Activated CD8-positive, alpha-beta memory T cell treated with anti-CD3 and anti-CD28 coated beads for 1 hour (primary cell): ENCODE data around the gene SLC9C2.
"Not testable (repeated sequence)": the region's sequence is repeated elsewhere in the genome, so short reads cannot be mapped to it uniquely, and the experiment has no call there.

Source experiments
- DNase-seq, 2 donors: peaks; one replicate each; pipeline ENCODE4 v3.0.0-alpha.2; 2020; ENCODE audit warnings: low read depth in 1 of 2; ENCODE audit errors: extremely low read depth in 1 of 2

Gene SLC9C2

DNA sequence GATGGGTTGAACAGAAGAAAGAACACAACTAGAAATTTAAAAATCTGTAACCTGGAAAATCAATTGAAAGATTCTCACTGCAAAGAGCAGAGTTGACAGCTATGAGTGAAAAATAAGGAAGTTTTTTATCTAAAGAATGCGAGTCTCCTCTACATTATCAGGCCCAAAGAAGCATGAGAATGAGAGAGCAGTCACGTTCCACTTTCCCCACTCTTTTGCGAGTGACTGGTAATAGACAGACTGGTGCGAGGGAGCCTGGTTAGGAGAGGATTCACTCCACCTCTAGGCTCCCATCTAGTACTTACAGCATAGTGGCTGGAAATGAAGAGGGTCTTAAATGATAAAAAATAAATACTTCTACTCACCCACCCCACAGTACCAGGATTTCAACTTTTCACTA lies 73.8 kb downstream of the SLC9C2 start:
- no peak for DNase-seq

DNA sequence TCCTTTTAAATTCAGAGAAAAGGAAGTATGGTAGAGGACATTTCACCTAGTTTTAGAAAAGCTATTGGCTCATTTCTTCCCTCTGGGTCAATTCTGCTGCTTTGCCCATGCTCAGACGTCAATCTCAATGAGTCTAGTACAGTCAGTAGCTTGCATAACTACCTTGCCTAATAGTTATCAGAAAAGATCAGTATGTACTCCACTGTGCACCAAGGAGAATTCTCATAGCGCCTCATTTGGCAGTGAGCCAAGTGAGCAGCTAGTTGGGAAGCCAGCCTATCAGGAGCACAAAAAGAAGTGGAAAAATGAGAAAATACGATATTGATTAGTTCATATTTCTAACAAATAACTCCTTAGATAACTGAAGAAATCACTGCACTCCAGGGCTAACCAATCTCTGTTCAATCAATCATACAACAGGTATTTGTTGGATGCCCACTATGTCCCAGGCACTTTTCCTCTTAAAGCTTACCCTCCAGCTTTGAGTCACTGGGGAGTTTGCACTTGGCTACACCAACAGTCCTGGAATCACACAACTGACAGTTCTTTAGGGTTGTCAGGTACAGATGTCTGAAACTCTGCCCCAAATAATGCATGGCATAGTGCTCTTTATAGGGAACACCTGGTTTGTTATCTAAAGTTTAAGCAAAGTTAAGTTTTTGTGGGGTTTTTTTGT lies 75.6 kb downstream of the SLC9C2 start:
- DNase-seq: no peak

DNA sequence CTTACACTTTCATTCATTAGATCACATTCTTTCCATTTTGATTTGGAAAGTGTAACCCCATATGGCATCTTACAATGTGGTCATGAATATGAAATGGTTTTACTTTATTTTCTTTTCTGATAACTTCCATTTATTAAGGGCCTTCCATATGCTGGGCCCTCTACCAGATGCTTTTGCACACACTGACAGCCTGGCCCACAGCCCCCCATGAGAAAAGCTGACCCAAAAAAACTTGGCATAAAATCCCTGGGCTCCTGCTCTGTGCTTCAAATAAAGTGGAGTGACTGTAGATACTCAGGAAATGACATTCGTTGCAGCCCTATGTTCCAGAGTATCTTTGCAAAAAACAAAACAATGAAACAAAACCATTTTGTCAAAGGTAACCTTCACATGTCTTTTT lies 76.9 kb downstream of the SLC9C2 start:
- no peak for DNase-seq

DNA sequence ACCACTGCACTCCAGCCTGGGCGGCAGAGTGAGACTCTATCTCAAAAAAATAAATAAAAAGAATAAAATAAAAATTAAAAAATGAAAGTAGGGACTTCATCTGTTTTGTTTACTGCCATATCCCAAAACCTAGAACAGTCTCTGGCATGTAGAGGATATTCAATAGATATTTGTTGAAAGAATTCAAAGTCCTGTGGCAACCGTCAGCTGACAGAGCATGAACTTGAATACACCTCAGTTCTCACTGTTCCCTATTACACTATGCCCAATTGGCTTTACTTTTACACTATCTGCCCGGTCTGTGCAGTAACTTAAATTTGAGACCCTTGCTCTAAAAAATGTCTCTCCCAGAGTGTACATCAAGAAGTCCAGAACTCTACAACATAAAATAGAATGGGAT lies 79.5 kb downstream of the SLC9C2 start:
- DNase-seq: no peak

DNA sequence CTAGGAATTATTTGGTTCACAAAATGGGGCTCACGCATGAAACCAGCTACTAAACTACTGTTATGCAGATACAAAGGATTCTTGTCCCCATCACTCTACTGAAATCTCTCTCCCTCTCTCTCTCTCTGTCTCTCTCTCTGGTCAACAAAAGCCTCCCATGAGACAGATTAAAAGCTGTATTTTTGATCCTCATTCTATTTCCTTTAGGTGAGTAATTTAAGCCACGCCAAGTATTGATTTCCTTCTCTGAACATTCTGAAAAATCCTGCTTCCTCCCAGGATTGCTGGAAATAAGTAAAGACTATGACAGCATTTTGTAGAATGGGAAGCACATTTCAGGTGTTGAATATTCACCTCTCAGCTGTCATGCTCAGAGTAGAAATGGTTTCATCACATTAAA lies 82.1 kb downstream of the SLC9C2 start:
- no peak for DNase-seq

DNA sequence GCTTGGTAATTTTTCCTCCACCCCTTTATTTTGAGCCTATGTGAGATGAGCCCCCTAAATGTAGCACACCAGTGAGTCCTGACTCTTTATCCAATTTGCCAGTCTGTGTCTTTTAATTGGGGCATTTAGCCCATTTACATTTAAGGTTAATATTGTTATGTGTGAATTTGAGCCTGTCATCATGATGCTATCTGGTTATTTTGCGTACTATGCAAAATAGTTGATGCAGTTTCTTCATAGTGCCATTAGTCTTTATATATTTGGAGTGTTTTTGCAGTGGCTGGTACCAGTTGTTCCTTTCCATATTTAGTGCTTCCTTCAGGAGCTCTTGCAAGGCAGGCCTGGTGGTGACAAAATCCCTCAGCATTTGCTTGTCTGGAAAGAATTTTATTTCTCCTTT lies 88.4 kb downstream of the SLC9C2 start:
- not testable (repeated sequence) for DNase-seq

DNA sequence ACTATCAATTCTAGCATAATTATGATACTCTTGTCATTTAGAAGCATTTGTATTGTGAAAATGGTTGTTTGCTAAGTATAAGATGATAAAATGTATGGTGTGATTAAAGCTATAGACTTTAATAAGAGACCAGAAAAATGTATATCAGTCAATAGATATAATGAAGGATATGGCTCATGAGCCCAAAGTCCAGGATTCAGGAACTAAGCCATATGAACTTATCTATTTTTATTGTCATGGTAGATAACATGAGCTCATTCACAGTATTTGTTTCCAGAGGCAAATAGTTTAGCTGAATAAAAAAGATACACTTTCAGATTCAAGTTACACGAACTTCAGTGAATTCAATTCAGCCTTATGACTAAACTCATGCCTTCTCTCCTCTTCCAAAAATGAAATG lies 93.1 kb downstream of the SLC9C2 start:
- no peak for DNase-seq

DNA sequence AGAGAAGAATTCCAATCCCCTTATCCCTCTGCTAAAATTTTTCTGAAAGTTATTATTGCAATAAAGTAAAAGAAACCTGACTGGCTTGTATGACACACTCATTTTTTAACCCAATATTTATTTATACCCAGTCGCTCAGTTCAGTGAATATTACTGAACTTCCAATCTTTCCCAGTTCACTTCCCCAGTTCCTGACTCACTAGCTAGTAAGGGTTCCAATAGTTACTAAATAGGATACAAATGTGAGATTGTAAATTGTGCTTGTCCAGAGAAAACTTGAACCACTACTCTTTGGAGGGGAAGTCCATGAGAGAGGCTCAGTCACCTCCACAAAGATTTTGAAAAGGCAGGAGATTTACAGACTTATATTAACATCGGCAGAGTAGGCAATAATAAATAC lies 94.3 kb downstream of the SLC9C2 start:
- no peak for DNase-seq

DNA sequence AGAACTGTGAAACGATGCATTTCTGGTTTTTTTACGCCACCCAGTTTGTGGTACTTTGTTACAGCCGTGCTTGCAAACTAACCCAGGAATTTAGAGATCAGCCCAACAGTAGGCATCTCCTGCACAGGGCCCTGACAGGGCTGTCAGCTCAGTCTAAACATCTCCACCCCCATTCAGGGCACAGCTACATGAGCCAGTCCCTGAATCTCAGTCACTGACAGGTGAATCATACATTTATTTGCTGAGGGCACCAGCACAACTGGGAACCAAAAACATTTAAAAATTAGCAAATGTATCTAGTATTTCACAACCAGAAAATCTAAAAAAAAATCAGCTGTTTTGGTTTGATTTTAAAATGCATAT lies 95.0 kb downstream of the SLC9C2 start:
- no peak for DNase-seq

DNA sequence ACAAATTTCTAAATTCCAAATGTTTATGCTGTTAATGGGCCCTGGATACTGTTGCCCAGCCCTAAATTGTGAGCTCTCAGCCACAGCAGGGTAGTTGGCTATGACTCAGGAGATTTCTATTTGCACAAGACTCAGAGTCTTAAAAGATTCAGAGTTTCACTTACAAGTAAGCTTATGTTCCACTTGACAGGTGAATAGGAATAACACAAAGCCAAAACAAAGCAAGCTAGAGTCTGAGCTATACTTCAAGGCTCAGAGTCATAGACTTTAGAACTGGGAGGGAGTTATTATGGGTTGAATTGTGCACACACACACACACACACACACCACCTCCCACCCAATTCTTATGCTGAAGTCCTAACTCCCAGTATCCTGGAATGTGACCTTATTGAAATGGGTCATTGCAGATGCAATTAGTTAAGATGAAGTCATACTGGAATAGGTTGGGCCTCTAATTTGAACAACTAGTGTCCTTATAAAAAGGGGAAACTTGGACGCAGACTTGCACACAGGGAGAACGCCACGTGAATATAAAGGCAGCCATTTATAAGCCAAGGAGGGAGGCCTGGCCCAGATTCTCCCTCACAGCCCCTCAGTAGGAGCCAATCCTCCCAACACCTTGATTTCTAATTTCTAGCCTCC lies 95.5 kb downstream of the SLC9C2 start:
- no peak for DNase-seq

DNA sequence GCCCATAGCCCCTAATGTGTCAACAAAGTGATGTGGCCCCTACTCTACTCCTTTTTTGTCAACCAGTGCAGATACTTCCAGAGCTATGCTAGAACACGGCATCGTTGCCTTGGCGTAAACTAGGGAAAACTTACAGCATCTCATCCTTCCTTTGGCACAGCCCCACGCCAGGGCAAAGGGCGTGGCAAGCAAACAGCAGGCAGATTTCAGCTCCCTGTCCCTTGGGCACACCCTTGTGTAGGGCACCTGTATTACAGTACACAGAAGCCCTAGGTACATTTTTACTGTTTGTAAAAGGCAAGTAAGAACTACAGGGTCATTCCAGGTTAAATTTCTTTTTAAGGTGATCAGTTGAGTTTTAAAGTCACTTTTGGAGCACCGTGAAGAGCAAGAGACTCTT lies 96.4 kb downstream of the SLC9C2 start:
- no peak for DNase-seq

DNA sequence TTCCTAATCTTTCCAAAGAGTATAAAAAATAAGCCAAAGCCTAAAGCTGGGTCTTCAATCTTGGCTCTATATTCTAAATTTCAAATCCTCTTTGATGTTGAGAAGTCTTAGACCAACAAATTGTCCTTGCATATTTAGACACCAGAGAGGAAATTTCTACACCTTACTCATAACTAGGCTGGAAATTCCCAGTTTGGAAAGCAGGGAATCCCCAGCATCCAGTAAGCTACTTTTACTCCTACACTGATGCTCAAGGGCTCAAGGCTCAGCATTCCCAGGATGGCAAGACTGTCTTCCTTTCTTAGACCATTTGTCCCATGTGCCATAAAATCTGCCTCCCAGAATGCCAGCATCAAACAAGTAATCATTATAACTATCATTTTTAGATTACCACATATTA lies 97.5 kb downstream of the SLC9C2 start:
- no peak for DNase-seq

DNA sequence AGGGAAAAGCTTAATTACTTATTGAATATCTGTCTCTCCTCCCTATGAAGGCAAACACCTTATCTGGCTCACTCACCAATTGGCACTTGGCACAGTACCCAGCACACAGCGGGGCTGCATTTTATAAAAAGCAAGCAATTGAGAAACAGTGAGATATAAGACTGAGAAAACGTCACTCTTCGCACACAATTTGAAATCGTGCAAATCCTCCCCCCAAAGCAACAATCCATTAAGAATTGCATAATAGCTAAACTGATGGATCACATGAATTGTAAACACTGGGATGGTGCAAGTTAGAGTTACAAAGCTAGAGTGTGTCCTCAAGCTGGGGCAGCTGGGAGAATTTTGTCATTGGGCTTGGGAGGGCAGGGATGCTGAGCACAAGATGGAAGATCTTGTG lies 98.6 kb downstream of the SLC9C2 start:
- no peak for DNase-seq

DNA sequence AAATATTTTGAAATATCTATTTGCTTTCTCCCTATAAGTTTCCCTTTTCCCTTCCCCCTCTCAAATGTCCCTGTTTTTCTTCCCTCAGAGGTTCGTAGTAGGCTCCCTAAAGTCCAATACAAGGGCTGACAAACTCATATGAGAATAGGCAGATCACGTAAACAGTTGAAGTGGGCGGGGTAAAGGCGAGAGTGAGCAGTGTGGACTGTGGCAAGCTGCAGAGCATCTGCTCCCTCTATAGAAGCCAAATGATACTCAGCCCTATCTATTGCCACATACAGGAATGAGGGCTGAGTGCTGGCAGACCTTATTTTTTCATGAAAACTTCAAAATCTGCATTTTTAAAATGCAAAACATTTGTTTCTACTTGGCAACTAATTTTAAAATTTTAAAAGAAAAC lies 99.5 kb downstream of the SLC9C2 start:
- no peak for DNase-seq

DNA sequence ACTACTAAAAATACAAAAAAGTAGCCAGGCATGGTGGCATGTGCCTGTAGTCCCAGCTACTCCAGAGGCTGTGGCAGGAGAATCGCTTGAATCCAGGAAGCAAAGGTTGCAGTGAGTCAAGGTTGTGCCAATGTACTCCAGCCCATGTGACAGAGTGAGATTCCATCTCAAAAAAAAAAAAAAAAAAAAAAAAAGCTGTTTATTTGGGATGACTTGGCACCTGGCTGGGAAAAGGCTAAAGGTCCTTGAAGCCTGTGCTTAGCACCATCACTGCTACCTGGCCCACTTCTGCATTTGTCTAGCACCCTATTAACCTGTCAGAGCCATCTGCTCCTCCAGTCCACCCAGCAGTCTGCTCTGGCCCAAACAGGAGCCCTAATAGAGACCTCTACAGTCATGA lies 100.8 kb downstream of the SLC9C2 start:
- no peak for DNase-seq

DNA sequence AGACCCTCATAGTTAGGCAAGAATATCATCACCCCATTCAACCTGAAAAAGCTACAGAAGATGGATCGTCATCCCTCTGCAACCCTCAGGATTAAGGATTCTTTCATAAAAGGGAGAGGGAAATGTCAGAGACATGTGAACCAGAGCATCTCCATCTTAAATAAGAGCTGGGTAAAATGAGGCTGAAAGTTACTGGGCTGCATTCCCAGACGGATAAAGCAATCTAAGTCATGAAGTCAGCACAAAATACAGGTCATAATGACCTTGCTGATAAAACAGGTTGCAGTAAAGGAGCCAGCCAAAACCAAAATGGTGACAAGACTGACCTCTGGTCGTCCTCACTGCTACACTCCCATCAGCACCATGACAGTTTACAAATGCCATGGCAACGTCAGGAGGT lies 103.1 kb downstream of the SLC9C2 start:
- no peak for DNase-seq

DNA sequence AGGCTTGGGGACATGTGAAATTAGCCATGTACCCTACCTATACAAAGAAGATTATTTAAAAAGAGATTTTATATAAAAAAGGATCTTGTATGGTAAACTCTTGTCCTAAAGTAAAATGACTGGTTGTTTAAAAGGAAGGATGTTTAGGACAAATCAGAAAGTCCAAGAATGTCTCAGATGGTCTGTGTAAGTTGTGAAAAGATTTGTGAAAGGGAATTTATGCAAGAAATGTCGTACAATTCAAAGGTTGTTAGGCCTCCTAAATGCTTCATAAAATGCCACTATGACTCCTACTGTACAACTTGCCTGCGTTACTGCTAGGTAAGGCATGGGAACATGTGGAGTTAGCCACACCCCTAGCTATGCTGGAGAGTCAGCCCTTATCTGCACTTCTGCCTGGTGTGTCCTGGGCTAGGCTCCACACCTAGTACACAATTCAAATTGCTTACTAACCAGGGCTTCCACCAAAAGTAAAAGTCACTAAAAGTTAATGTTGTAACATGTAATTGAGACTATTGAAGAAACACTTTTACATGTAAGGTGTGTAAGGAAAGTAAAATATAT lies 106.0 kb downstream of the SLC9C2 start:
- no peak for DNase-seq

DNA sequence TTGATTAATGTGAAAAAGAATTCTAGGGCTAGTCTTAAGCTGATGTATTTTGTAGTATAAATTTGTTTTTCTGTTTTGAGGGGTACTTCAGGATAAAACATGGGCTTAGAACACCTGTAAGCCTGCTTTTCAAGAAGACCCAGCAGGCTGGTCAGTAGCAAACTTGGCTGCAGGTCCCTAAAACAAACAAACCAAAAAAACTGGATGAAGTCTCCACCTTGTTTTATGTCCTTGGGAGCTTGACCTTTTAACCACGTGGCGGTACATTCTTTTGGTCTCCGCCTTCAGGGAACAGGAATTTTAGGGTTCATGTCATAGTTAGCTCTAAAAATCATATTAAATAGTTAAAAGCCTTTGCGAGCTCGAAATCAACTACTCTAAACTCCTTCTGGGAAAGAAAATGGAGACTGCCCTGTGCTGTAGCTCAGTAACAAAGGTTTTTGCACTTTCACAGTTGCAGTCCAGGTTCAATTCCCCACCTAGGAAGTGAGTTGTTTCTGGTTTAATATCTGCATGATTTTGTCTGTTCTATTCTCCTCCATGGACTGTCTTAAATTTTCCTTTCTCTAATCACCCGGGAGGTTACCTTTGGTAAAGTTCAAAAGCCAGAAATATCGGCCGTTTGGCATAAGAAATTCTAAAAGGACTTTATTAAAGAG lies 107.1 kb downstream of the SLC9C2 start:
- DNase-seq: no peak

DNA sequence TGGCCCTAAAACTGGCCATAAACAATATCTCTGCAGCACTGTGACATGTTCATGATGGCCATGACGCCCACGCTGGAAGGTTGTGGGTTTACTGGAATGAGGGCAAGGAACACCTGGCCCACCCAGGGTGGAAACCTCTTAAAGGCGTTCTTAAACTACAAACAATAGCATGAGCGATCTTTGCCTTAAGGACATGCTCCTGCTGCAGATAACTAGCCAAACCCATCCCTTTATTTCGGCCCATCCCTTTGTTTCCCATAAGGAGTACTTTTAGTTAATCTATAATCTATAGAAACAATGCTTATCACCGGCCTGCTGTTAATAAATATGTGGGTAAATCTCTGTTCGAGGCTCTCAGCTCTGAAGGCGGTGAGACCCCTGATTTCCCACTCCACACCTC lies 109.7 kb downstream of the SLC9C2 start:
- DNase-seq: not testable (repeated sequence)

DNA sequence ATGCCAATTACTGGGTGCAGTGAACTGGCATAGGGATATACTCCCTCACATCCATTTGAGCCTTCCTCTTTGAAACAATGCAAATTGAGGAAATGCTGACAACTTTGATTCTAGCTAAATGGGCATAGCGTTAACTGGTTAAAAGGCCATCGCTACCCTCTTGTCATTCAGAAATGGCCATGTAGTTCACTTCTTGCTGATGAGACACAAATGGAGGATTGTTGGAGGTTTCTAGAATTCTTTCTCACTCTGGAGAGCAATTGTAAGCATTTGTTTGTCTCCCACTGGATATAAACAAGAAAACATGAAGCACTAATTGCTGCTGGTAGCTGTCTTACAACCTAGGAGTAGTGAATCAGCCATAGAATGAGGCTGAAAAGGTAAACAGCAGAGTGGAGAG lies 111.4 kb downstream of the SLC9C2 start:
- DNase-seq: no peak

DNA sequence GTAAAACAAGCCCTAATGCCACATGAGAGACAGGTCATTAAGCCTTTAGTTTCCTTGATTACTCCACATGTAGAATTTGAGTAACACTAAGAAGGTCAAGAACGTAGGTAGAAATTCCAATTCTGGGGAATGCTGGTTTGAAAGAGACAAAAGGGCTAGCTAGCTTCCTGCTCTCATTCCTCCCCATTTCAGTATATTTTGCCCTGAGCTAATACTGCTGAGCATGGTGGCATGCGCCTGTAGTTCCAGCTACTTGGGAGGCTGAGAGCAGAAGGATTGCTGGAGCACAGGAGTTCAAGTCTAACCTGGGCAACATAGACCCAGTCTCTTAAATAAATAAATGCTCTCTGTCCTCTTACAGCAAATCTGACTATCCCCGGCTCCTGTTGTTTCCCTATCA lies 112.9 kb downstream of the SLC9C2 start:
- no peak for DNase-seq

DNA sequence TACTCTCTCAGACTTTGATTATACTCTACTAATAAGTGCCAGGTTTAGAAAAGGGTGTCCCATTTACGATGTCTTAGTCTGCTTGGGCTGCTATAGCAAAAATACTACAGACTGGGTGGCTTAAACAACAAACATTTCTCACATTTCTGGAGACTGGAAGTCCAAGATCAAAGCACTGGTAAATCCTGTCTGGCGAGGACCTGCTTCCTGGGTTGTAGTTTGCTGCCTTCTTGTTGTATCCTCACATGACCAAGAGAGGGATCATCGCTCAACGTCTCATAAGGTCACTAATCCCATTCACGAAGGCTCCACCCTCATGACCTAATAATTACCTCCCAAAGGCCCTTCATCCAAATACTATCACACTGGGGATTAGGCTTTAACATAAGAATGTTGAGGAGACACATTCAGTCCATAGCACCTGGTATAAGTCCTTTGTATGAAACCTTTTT lies 113.7 kb downstream of the SLC9C2 start:
- no peak for DNase-seq
